ENCODE results near the gene CLEC16A.

Gene CLEC16A

GRCh38 chr16:10988879-10989278 lies 44.5 kb downstream of the CLEC16A start:
- TF ChIP-seq REST (IDR thresholded peaks at IDR 0.05; ENCODE audit: insufficient replicate concordance, low read depth) (no peak), CTCF (IDR thresholded peaks at IDR 0.05; ENCODE audit: insufficient read depth, low read length) (no peak), POLR2AphosphoS5 (IDR thresholded peaks at IDR 0.05; ENCODE audit: low read depth) (no peak), GABPA (IDR thresholded peaks at IDR 0.05; ENCODE audit: low read depth) (no peak), SPI1 (IDR thresholded peaks at IDR 0.05; ENCODE audit: borderline replicate concordance, low read depth) (no peak)
- Histone ChIP-seq H3K27me3 (ENCODE audit: insufficient read depth, poor library complexity, severe bottlenecking) (no peaks in the 10 kb centered on the region), H3K4me3 (replicated peaks; ENCODE audit: insufficient read depth, low read length) (no peak overlapping the region), H3K27ac (replicated peaks) (no peak overlapping the region)
- no peak for DNase-seq (ENCODE audit: low read depth in 1 of 2, low spot score in 1 of 2)

GRCh38 chr16:10989559-10989958 lies 45.2 kb downstream of the CLEC16A start:
- H3K4me3 ChIP-seq (replicated peaks; ENCODE audit: insufficient read depth, low read length): no peak overlapping the region
- H3K27me3 ChIP-seq (ENCODE audit: insufficient read depth, poor library complexity, severe bottlenecking): no peaks in the 10 kb centered on the region
- no peak for DNase-seq (ENCODE audit: low read depth in 1 of 2, low spot score in 1 of 2)
- H3K27ac ChIP-seq (replicated peaks): no peak overlapping the region
- TF ChIP-seq GABPA (IDR thresholded peaks at IDR 0.05; ENCODE audit: low read depth): no peak
- TF ChIP-seq REST (IDR thresholded peaks at IDR 0.05; ENCODE audit: insufficient replicate concordance, low read depth): no peak

- no peak overlapping the region for H3K4me3 ChIP-seq (replicated peaks; ENCODE audit: insufficient read depth, low read length)
- no peak overlapping the region for H3K27ac ChIP-seq (replicated peaks)
- TF ChIP-seq REST (IDR thresholded peaks at IDR 0.05; ENCODE audit: insufficient replicate concordance, low read depth) (no peak), SPI1 (IDR thresholded peaks at IDR 0.05; ENCODE audit: borderline replicate concordance, low read depth) (no peak), CTCF (IDR thresholded peaks at IDR 0.05; ENCODE audit: insufficient read depth, low read length) (no peak), POLR2AphosphoS5 (IDR thresholded peaks at IDR 0.05; ENCODE audit: low read depth) (no peak), GABPA (IDR thresholded peaks at IDR 0.05; ENCODE audit: low read depth) (no peak)
- H3K27me3 ChIP-seq (ENCODE audit: insufficient read depth, poor library complexity, severe bottlenecking): no peaks in the 10 kb centered on the region
- DNase-seq (ENCODE audit: low read depth in 1 of 2, low spot score in 1 of 2): no peak
These were observed 46.0 kb downstream of the CLEC16A start for GRCh38 chr16:10990378-10990777.

GRCh38 chr16:10992112-10992511 lies 47.7 kb downstream of the CLEC16A start:
- TF ChIP-seq SPI1 (IDR thresholded peaks at IDR 0.05; ENCODE audit: borderline replicate concordance, low read depth): no peak
- TF ChIP-seq REST (IDR thresholded peaks at IDR 0.05; ENCODE audit: insufficient replicate concordance, low read depth): no peak
- no peak for TF ChIP-seq CTCF (IDR thresholded peaks at IDR 0.05; ENCODE audit: insufficient read depth, low read length)
- H3K27me3 ChIP-seq (ENCODE audit: insufficient read depth, poor library complexity, severe bottlenecking): no peaks in the 10 kb centered on the region
- no peak overlapping the region for H3K27ac ChIP-seq (replicated peaks)
- DNase-seq (ENCODE audit: low read depth in 1 of 2, low spot score in 1 of 2): no peak
- H3K4me3 ChIP-seq (replicated peaks; ENCODE audit: insufficient read depth, low read length): no peak overlapping the region

All from HL-60 (cell line).